Activated CD8-positive, alpha-beta T cell treated with anti-CD3 and anti-CD28 coated beads, Interleukin-2, amount 10 ng/mL, durations not matched to agents 7 days and 5 days (primary cell): Measurements from ENCODE around the gene C4orf33. TPM values are rescaled to one million over a fixed set of nuclear protein-coding genes. Genes with fewer than 3 reads are reported as not detected.
"Not testable (repeated sequence)": the region's sequence is repeated elsewhere in the genome, so short reads cannot be mapped to it uniquely, and the experiment has no call there.

ENCODE experiments used
- ATAC-seq: fragments of 150-1000 bp; cut with Tn5 transposase; one replicate; pipeline ENCODE4 v1.10.0; 2021; ENCODE audit warnings: moderate library complexity
- CTCF ChIA-PET: fragments of 350-600 bp; sonication (Branson Sonifier 250); formaldehyde crosslinking; loops from one replicate; lab custom pipeline; 2021; ENCODE audit warnings: antibody characterized with exemption; lab: Charles Lee
- POLR2A ChIA-PET: fragments of 350-600 bp; sonication (Branson Sonifier 250); formaldehyde crosslinking; loops from one replicate; lab custom pipeline; 2021; ENCODE audit warnings: antibody characterized with exemption; lab: Charles Lee
- DNase-seq: peaks from one replicate; pipeline ENCODE4 v3.0.0-alpha.2; 2020
- H3K27ac Mint-ChIP-seq: one replicate; pipeline ENCODE4 v1.8.0; 2021; ENCODE audit warnings: mild to moderate bottlenecking, mixed read lengths
- H3K27me3 Mint-ChIP-seq: one replicate; pipeline ENCODE4 v1.8.0; 2021; ENCODE audit warnings: low read depth, mixed read lengths
- H3K36me3 Mint-ChIP-seq: one replicate; pipeline ENCODE4 v1.8.0; 2021; ENCODE audit warnings: low read depth, mixed read lengths
- H3K4me1 Mint-ChIP-seq: one replicate; pipeline ENCODE4 v1.8.0; 2021; ENCODE audit warnings: low read depth, mixed read lengths
- H3K4me3 Mint-ChIP-seq: one replicate; pipeline ENCODE4 v1.8.0; 2021; ENCODE audit warnings: mild to moderate bottlenecking, mixed read lengths
- H3K9me3 Mint-ChIP-seq: one replicate; pipeline ENCODE4 v1.8.0; 2022; ENCODE audit warnings: mixed read lengths; ENCODE audit not compliant: insufficient read depth
- total RNA-seq, 2 experiments: library from RNA; stranded (reverse); gene quantifications; one replicate each; pipeline ENCODE4 v1.2.3, GENCODE V29; 2021

The C4orf33 gene
- total RNA-seq, 2 experiments from 2014 or later = 20.3 to 22.0 TPM

DNA sequence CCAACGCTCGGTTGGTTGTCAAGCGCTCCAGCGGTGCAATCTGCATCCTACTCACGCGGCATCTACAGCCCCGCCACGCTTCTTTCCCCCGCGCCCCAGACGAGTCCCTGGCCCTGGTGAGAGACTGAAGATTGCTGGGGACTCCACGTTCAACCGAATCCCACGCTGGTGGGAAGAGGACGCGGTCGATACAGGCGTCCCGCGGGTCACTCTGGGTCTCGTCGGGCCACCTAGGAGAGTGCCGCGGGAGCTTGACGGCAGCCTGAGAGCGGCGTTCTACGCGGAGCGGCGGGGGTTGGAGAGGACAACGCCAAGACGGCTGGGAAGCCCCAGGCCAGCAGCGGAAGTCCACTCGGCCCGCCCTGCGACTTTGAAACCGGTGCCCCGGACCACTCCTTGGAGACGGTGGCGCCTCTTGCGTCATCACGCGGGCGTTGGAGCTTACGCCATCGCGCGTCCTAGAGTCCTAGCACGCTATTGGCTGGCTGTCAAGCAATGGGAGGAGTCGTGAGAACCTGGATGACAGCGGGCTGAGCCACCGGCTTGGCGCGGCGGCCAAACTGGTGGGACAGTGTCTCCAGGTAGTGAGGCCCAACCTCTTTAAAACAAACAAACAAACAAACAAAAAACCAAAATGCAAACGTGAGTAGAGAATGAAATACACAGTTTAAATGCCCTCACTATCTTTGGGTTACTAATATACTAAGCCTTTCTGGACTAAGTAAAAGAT is 2.6 kb upstream of the C4orf33 start, which contains the start of gene SCLT1:
Gene SCLT1 (minus strand): TSS at position 349 of the 730 bp plus-strand sequence. CDS start 436 bp downstream, outside the sequence.
- no peaks in the 10 kb centered on the region for H3K27me3 Mint-ChIP-seq
- H3K9me3 Mint-ChIP-seq = no peaks in the 10 kb centered on the region
- no peak within 1 kb of the TSS for H3K4me3 Mint-ChIP-seq
- H3K36me3 Mint-ChIP-seq = peaks cover 18% of the 10 kb centered on the region
- ChIA-PET CTCF (interaction anchor here (1.0 to 1.7 kb wide), 5 partner anchors 19 to 548 kb away, joined by 3 to 7 read pairs (median 3); no protein-coding TSS in a partner anchor), POLR2A (interaction anchor here (1.0 to 3.1 kb wide), 14 partner anchors 10 to 1129 kb away, joined by 3 to 47 read pairs (median 5); partner anchors contain the start of genes ABHD18, JADE1 and MFSD8)
- H3K27ac Mint-ChIP-seq = peak within 1 kb of the TSS; percentile 46
- peak; percentile 95 for ATAC-seq
- peaks cover 45% of the 10 kb centered on the region for H3K4me1 Mint-ChIP-seq
- DNase-seq = peak; percentile 98

DNA sequence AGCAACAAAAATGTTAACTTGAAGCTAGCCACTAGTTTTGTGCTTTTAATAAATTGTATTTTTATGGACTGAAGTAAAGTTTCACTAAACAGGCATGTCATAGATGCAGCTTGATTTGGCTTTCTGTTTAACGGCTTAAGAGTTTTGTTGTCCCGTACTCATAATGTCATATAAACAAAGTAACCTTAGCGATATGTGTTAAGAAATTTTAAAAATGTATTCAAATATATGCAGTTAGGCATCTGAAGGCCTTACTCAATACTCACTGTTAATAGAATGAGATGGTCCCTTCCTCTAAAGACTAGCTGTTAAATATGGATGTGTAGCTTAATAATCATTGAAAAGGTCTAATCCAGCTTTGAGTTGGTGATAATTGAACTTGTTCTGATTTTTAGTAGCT is 1.6 kb upstream of the C4orf33 start:
- H3K9me3 Mint-ChIP-seq = no peaks in the 10 kb centered on the region
- H3K4me1 Mint-ChIP-seq = peaks cover 40% of the 10 kb centered on the region
- peaks cover 8% of the 10 kb centered on the region for H3K36me3 Mint-ChIP-seq
- no peaks in the 10 kb centered on the region for H3K27me3 Mint-ChIP-seq
- ATAC-seq = no peak
- POLR2A ChIA-PET = interaction anchor here (0.9 to 3.1 kb wide), 6 partner anchors 15 to 808 kb away, joined by 3 to 47 read pairs (median 4); partner anchors contain the start of gene JADE1
- CTCF ChIA-PET = interaction anchor here (1.0 to 1.5 kb wide), 4 partner anchors 230 to 547 kb away, joined by 3 to 4 read pairs (median 3); partner anchors contain the start of gene JADE1
- DNase-seq = no peak
- H3K4me3 Mint-ChIP-seq = no peak overlapping the region
- peak overlapping the region; percentile 46 for H3K27ac Mint-ChIP-seq

DNA sequence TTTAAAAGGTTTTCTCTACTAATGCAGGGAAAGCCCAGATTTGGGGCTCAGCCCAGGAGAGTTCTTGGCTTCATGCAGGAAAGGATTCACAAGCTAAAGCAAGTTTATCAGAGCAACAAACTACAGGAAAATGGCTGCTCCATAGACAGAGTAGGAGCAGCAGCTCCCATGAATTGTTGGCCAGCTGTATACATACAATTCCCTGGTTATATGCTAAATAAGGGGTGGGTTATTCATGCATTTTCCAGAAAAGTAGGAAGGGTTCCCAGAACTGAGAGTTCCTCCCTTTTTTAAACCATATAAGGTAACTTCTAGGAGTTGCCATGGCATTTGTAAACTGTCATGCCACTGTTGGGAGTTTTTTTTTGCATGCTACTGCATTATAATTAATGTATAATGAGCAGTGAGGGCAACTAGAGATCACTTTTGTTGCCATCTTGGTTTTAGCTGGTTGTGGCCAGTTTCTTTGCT is 2.6 kb downstream of the C4orf33 start:
- Mint-ChIP-seq H3K27ac (no peak overlapping the region), H3K27me3 (no peaks in the 10 kb centered on the region), H3K9me3 (no peaks in the 10 kb centered on the region), H3K4me1 (peaks cover 34% of the 10 kb centered on the region), H3K36me3 (peaks cover 15% of the 10 kb centered on the region), H3K4me3 (no peak overlapping the region)
- ATAC-seq (no peak), DNase-seq (no peak)
- CTCF ChIA-PET = no interaction called here
- POLR2A ChIA-PET = no interaction called here

DNA sequence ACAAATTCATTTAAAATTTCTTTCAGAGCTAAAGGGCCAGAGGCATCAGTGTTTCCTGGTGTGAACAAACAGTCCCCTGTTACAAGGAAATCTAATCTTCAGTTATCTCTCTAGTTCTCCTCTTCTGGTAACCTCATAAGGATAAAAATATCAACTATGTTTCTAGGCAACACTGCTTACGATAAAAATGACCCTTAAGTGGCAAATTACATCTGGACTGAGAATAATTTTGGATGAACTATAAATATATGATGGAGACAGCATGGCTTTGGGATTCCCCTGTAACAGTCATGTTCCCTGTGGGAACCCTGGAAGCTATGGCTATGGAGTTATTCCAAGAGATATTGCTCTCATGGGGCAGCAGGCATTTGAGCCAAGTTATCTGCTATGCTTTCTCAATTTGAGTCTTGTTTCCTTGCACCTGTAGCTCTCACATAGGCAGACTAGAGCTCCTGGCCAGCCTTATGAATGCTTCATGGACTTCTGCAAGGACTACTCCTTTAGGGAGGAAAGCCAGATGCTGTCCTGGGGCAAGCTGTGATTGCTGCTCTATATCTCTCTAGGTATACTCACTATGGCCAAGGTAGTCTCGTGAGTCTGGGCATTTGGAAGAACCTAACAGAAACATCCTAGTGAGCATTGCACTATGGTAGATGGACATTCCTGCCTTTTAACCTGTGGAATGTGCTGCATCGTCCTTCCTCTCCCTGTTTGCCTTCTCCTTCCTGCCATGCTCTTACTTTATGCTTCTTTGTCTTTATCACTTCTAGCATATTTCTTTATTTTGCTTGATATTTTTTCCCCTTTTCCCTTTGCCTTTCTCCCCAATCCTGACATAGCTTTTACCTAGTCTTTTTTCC is 14.2 kb downstream of the C4orf33 start:
- CTCF ChIA-PET = interaction anchor here (1.5 kb wide), 1 partner anchor 31 kb away, joined by 4 read pairs; no protein-coding TSS in a partner anchor
- no peaks in the 10 kb centered on the region for H3K27me3 Mint-ChIP-seq
- DNase-seq = no peak
- H3K4me1 Mint-ChIP-seq = no peaks in the 10 kb centered on the region
- H3K27ac Mint-ChIP-seq = no peak overlapping the region
- H3K4me3 Mint-ChIP-seq = no peak overlapping the region
- ATAC-seq = no peak
- H3K36me3 Mint-ChIP-seq = peaks cover 16% of the 10 kb centered on the region
- POLR2A ChIA-PET = no interaction called here
- no peaks in the 10 kb centered on the region for H3K9me3 Mint-ChIP-seq

- Mint-ChIP-seq H3K36me3 (peaks cover 16% of the 10 kb centered on the region), H3K4me1 (no peaks in the 10 kb centered on the region), H3K27me3 (no peaks in the 10 kb centered on the region), H3K27ac (no peak overlapping the region), H3K9me3 (no peaks in the 10 kb centered on the region), H3K4me3 (no peak overlapping the region)
- POLR2A ChIA-PET = no interaction called here
- CTCF ChIA-PET = interaction anchor here (1.5 kb wide), 1 partner anchor 31 kb away, joined by 4 read pairs; no protein-coding TSS in a partner anchor
- DNase-seq (no peak), ATAC-seq (no peak)
These were observed 15.0 kb downstream of the C4orf33 start for GRCh38 chr4:129110931-129111330.

GRCh38 chr4:129111919-129112318 is 16.0 kb downstream of the C4orf33 start:
- Mint-ChIP-seq H3K4me3 (no peak overlapping the region), H3K27ac (no peak overlapping the region), H3K9me3 (no peaks in the 10 kb centered on the region), H3K27me3 (no peaks in the 10 kb centered on the region), H3K36me3 (peaks cover 16% of the 10 kb centered on the region), H3K4me1 (no peaks in the 10 kb centered on the region)
- ChIA-PET POLR2A (no interaction called here), CTCF (interaction anchor here (0.7 to 1.5 kb wide), 3 partner anchors 11 to 30 kb away, joined by 3 to 4 read pairs (median 3); partner anchors contain the start of gene SCLT1)
- ATAC-seq (no peak), DNase-seq (no peak)

- ATAC-seq (no peak), DNase-seq (no peak)
- Mint-ChIP-seq H3K27ac (no peak overlapping the region), H3K36me3 (peaks cover 14% of the 10 kb centered on the region), H3K9me3 (no peaks in the 10 kb centered on the region), H3K4me1 (no peaks in the 10 kb centered on the region), H3K4me3 (no peak overlapping the region), H3K27me3 (peaks cover 2% of the 10 kb centered on the region)
- ChIA-PET CTCF (no interaction called here), POLR2A (no interaction called here)
These were observed 17.5 kb downstream of the C4orf33 start for GRCh38 chr4:129113434-129113833.

GRCh38 chr4:129113919-129114318 is 18.0 kb downstream of the C4orf33 start:
- Mint-ChIP-seq H3K4me1 (no peaks in the 10 kb centered on the region), H3K27ac (no peak overlapping the region), H3K9me3 (no peaks in the 10 kb centered on the region), H3K36me3 (peaks cover 14% of the 10 kb centered on the region), H3K4me3 (no peak overlapping the region), H3K27me3 (peaks cover 2% of the 10 kb centered on the region)
- ATAC-seq = no peak
- ChIA-PET POLR2A (no interaction called here), CTCF (no interaction called here)
- DNase-seq = no peak

- POLR2A ChIA-PET = no interaction called here
- CTCF ChIA-PET = no interaction called here
- no peaks in the 10 kb centered on the region for H3K36me3 Mint-ChIP-seq
- H3K27me3 Mint-ChIP-seq = peaks cover 2% of the 10 kb centered on the region
- DNase-seq = no peak
- H3K27ac Mint-ChIP-seq = no peak overlapping the region
- no peaks in the 10 kb centered on the region for H3K9me3 Mint-ChIP-seq
- H3K4me1 Mint-ChIP-seq = no peaks in the 10 kb centered on the region
- no peak for ATAC-seq
- no peak overlapping the region for H3K4me3 Mint-ChIP-seq
These were observed 21.8 kb downstream of the C4orf33 start for GRCh38 chr4:129117705-129118104.

GRCh38 chr4:129126614-129127013 is 30.7 kb downstream of the C4orf33 start:
- CTCF ChIA-PET, POLR2A ChIA-PET, DNase-seq, H3K36me3 Mint-ChIP-seq, ATAC-seq, H3K9me3 Mint-ChIP-seq, H3K27ac Mint-ChIP-seq, H3K27me3 Mint-ChIP-seq, H3K4me1 Mint-ChIP-seq, H3K4me3 Mint-ChIP-seq: not testable (repeated sequence)

DNA sequence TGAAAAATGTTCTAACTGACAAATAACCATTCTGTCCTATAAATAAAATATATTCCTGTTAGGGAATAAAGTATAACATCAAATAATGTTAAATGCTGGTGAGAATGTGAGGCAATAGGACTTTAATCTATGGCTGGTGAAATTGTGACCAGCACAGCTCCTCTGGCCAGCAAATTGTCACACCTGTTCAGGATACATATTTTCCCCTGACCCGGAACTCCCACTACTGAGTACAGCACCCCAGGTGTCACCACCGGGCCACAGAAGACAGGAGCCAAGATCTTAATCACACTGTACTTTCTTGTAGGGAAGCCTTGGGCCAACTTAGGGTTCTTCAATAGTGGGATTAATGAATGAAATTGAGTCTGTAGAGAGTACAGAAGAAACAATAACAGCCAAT is 33.2 kb downstream of the C4orf33 start:
- ChIA-PET CTCF (no interaction called here), POLR2A (no interaction called here)
- H3K27ac Mint-ChIP-seq = no peak overlapping the region
- ATAC-seq (no peak), DNase-seq (no peak)
- no peaks in the 10 kb centered on the region for H3K9me3 Mint-ChIP-seq
- H3K27me3 Mint-ChIP-seq = no peaks in the 10 kb centered on the region
- no peaks in the 10 kb centered on the region for H3K36me3 Mint-ChIP-seq
- no peaks in the 10 kb centered on the region for H3K4me1 Mint-ChIP-seq
- no peak overlapping the region for H3K4me3 Mint-ChIP-seq
